A673 (cell line): ENCODE data around the gene HCCS. TPM values are rescaled to one million over a fixed set of nuclear protein-coding genes. Genes with fewer than 3 reads are reported as not detected.

Experiments
- Bru-seq: library from RNA; stranded (reverse); fragments of 400-500 nt; gene quantifications from one replicate; lab custom pipeline; 2021; lab: Mats Ljungman, UMichigan
- BruChase-seq, 2 experiments: library from RNA; stranded (reverse); fragments of 400-500 nt; gene quantifications; one replicate each; lab custom pipeline; 2021; lab: Mats Ljungman, UMichigan
- BruUV-seq: library from RNA; stranded (reverse); fragments of 400-500 nt; replicated peaks from 2 replicates; lab custom pipeline; 2021; lab: Mats Ljungman, UMichigan
- CTCF ChIA-PET: fragments of 300-600 bp; sonication (Branson Sonifier 250); formaldehyde crosslinking; loops from one replicate; lab custom pipeline; 2022; ENCODE audit warnings: antibody characterized with exemption; lab: Charles Lee
- POLR2A ChIA-PET: fragments of 300-600 bp; sonication (Branson Sonifier 250); formaldehyde crosslinking; loops from one replicate; lab custom pipeline; 2022; ENCODE audit warnings: antibody characterized with exemption; ENCODE audit not compliant: low non-redundant PET; lab: Charles Lee
- DNase-seq: peaks from one replicate; pipeline ENCODE4 v3.0.0-alpha.2; 2015; ENCODE audit warnings: low spot score
- H3K27ac ChIP-seq: fragments of 200-600 bp; sonication (generic); 2 replicates; pipeline ENCODE4 v1.5.1; 2016; ENCODE audit warnings: mixed run types, low read depth, mild to moderate bottlenecking, mixed read lengths, antibody characterized with exemption, low read length; ENCODE audit not compliant: poor library complexity, severe bottlenecking
- H3K27me3 ChIP-seq: fragments of 200-600 bp; sonication (generic); replicated peaks from 2 replicates; pipeline ENCODE4 v1.6.1; 2017; ENCODE audit warnings: mixed run types, low read depth, mild to moderate bottlenecking, mixed read lengths, antibody characterized with exemption, low read length; ENCODE audit not compliant: insufficient read depth, poor library complexity
- H3K36me3 ChIP-seq: fragments of 200-600 bp; sonication (generic); 2 replicates; pipeline ENCODE4 v1.6.1; 2016; ENCODE audit warnings: mixed run types, mild to moderate bottlenecking, mixed read lengths, antibody characterized with exemption, low read length; ENCODE audit not compliant: insufficient read depth, poor library complexity, severe bottlenecking
- H3K4me1 ChIP-seq: fragments of 200-600 bp; sonication (generic); 2 replicates; pipeline ENCODE4 v1.6.1; 2017; ENCODE audit warnings: mixed run types, mild to moderate bottlenecking, mixed read lengths, antibody characterized with exemption, low read length; ENCODE audit not compliant: insufficient read depth, poor library complexity, severe bottlenecking
- H3K4me3 ChIP-seq: fragments of 200-600 bp; sonication (generic); 2 replicates; pipeline ENCODE4 v1.5.1; 2016; ENCODE audit warnings: low read depth, mixed run types, mild to moderate bottlenecking, mixed read lengths, low read length; ENCODE audit not compliant: poor library complexity, severe bottlenecking
- H3K9me3 ChIP-seq: fragments of 200-600 bp; sonication (generic); 2 replicates; pipeline ENCODE4 v1.6.1; 2016; ENCODE audit warnings: mixed run types, low read depth, mild to moderate bottlenecking, mixed read lengths, antibody characterized with exemption, low read length; ENCODE audit not compliant: poor library complexity, severe bottlenecking
- CTCF ChIP-seq: fragments of 300-800, 200-600 bp; sonication (generic); conservative IDR thresholded peaks from 2 replicates; pipeline ENCODE4 v1.5.1; 2017; ENCODE audit warnings: low read depth, mild to moderate bottlenecking, antibody characterized with exemption, low read length, moderate library complexity, mixed read lengths
- EZH2 ChIP-seq: fragments of 200-600 bp; sonication (generic); IDR thresholded peaks from 2 replicates; pipeline ENCODE4 v1.6.1; 2017; ENCODE audit warnings: borderline replicate concordance, low read depth, mild to moderate bottlenecking, mixed read lengths, antibody characterized with exemption, low read length; ENCODE audit not compliant: poor library complexity, severe bottlenecking
- intact Hi-C: fragments of 100-400 bp; cut with micrococcal nuclease; formaldehyde crosslinking; loops from one replicate; pipeline ENCODE4 v1.10.0; 2022; ENCODE audit not compliant: unreplicated experiment
- long read RNA-seq: library from polyadenylated mRNA; stranded (forward); transcript quantifications from one replicate; pipeline ENCODE4 v2.0.0, GENCODE V29; 2022
- total RNA-seq: library from RNA; stranded (reverse); gene quantifications from 2 replicates; pipeline ENCODE4 v1.2.3, GENCODE V29; 2021

Gene HCCS
- total RNA-seq, result 40.2 and 51.2 TPM in 2 replicates
- percentile 80 among the genes with signal in this experiment for Bru-seq, nascent RNA
- BruChase-seq, experiment 1, labeled RNA remaining after a 2-hour chase, result percentile 81 among the genes with signal in this experiment
- percentile 84 among the genes with signal in this experiment for BruChase-seq, experiment 2, labeled RNA remaining after a 6-hour chase
- long read RNA-seq, transcript HCCS-201 (7 exons, 2,277 nt), result minor isoform, 5 of 98 reads
- long read RNA-seq, transcript HCCS-202 (7 exons, 1,072 nt), result major isoform, 88 of 98 reads
- long read RNA-seq, partial matches to known transcripts, result 2 of 98 reads
- long read RNA-seq, other reads (novel, unspliced or antisense), result 2 of 98 reads

- Histone ChIP-seq H3K27ac (peak within 1 kb of the TSS; percentile 84), H3K36me3 (peaks cover 17% of the 10 kb centered on the region), H3K4me3 (peak within 1 kb of the TSS; percentile 66), H3K27me3 (no peaks in the 10 kb centered on the region), H3K9me3 (no peaks in the 10 kb centered on the region), H3K4me1 (no peaks in the 10 kb centered on the region)
- no peak for TF ChIP-seq CTCF
- no peak for TF ChIP-seq EZH2
- POLR2A ChIA-PET, result no interaction called here
- intact Hi-C loops, result no loop called here
- CTCF ChIA-PET, result interaction anchor here (0.6 kb wide), 1 partner anchor 18 kb away, joined by 3 read pairs; no protein-coding TSS in a partner anchor
- DNase-seq, result peak; percentile 88
- no TSS peak for BruUV-seq
Observed at GRCh38 chrX:11111037-11111851, at the start of gene HCCS. HCCS (plus strand) TSS chrX:11111332; CDS start chrX:11112061, 729 bp downstream.

DNA sequence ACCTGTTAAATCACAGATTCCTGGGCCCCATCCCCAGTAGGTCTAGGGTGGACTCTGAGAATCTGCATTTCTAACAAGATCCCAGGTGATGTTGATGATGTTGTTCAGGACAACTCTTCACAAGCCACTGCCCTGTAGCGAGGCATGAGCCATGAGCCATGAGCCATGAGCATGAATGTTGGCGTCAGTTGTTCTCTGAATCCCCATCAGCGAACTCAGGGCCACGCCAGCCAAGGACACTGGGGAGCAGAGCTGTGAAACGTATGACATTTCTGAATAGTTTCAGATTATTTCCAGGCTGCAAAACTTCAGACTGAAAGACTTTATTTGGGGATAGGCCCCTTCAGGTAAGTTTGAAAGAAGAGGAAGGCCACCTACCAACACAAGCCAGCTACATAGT lies 46.9 kb upstream of the HCCS start:
- Histone ChIP-seq H3K9me3 (no peaks in the 10 kb centered on the region), H3K4me3 (no peak overlapping the region), H3K27ac (no peak overlapping the region), H3K36me3 (no peaks in the 10 kb centered on the region), H3K4me1 (no peaks in the 10 kb centered on the region), H3K27me3 (no peaks in the 10 kb centered on the region)
- POLR2A ChIA-PET, result no interaction called here
- intact Hi-C loops, result no loop called here
- CTCF ChIA-PET, result no interaction called here
- TF ChIP-seq EZH2 (no peak), CTCF (no peak)
- no TSS peak for BruUV-seq
- DNase-seq, result no peak

- Histone ChIP-seq H3K4me3 (no peak overlapping the region), H3K4me1 (no peaks in the 10 kb centered on the region), H3K27ac (peak overlapping the region; percentile 48), H3K36me3 (no peaks in the 10 kb centered on the region), H3K9me3 (no peaks in the 10 kb centered on the region), H3K27me3 (no peaks in the 10 kb centered on the region)
- ChIA-PET CTCF (no interaction called here), POLR2A (no interaction called here)
- peak; percentile 39 for DNase-seq
- TF ChIP-seq CTCF (no peak), EZH2 (no peak)
- intact Hi-C loops, result no loop called here
- BruUV-seq, result no TSS peak
Observed at GRCh38 chrX:11064851-11065600, 46.1 kb upstream of the HCCS start.
